ENCODE data around the gene ETFBKMT.

Gene ETFBKMT

DNA sequence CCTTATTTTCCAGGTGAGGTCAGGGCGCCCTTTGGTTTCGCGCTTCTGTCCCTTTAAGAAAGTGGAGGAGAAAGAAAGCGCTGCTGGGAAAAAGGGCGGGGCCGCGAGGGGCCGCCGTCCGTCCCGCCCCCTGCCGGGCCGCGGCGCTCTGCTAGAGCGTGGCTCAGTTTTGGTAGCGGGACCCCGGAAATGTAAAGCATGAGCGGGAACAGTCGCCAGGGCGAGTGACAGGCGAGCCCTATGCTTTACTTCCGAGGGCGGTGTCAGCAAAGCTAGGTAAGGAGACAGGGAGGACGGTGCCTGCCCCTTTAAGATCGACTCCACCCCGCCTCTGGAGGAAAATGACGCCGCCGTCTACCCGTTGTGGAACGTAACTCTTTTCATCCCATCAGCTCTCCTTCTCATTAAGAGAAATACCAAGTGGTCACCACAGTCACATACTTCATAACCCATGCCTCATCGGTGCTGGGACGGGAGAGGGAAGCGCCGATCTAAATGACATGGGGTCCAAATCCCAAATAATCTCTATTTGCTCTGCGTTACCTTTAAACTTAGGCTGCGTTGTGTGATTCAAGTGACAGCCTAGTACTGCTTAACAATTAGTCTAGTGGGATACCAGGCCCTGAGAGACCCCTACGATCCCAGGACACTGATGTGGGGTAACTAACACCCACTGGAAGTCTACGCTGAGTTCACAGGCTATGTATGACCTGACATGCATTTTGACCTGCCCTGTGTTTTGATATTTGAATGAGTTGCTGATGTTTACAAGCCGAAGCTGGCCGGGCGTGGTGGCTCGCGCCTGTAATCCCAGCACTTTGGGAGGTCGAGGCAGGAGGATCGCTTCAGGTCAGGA, at the start of gene ETFBKMT:
Gene ETFBKMT (plus strand): TSS at position 602 of the 856 bp plus-strand sequence. CDS start 2,266 bp downstream, outside the sequence.
- in situ Hi-C loops (cut with MboI; ENCODE audit: low sequenced_read_pairs) = loop anchor here (10.0 to 25.0 kb wide), 2 partner anchors 645 to 1003 kb away; no protein-coding TSS in a partner anchor

DNA sequence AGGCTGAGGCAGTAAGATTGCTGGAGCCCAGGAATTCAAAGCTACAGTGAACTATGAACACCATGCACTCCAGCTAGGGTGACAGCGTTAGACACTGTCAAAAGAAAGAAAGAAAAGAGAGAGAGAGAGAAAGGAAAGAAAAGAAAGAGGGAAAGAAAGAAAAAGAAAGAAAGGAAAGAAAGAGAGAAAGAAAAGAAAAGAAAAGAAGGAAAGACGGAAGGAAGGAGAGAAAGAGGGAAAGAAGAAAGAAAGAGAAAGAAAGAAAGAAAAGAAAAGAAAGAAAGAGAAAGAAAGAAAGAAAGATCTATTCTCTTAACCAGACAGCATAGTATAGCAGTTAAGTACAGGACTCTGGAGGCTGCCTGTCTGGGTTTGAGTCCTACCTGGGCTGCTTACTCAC, 46.7 kb upstream of the ETFBKMT start:
- in situ Hi-C loops (cut with MboI; ENCODE audit: low sequenced_read_pairs) = no loop called here

DNA sequence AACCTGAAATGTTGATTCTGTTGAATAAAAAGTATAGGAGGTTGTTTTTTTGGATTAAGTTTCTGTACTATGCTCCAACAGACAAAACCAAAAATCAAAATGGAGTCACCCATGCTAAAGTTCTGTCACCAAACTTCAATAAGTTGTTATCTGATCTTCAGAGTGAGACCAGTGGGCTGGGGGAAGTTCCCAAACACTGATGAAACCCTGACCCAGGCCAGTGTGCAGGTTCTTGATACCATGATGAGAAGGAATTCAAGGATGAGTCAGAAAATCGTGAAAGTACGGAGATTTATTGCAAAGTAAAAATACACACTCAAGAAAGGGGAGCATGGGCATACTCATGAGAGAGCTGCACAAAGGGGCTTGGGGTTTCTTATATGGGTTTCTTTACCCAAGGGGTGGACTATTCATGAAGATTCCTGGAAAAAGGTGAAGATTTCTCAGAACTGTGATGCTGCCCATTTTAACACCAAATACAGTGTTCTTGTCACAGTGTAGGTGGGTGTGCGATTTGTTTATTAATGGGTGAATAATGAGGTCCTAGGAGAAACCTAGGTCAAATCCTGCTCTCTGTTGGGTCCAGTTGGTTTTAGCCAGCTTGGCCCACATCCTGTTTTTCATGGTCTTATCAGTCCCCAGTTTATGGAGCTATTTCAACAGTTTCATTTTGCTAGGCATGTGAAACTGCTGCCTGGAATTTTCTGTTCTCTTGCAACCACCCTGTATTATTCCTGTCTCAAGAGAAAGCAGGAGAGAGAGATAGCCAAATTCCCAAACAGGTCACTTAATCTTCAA, 41.1 kb upstream of the ETFBKMT start:
- in situ Hi-C loops (cut with MboI; ENCODE audit: low sequenced_read_pairs) = no loop called here

GRCh38 chr12:31620311-31620710, 39.2 kb upstream of the ETFBKMT start:
- in situ Hi-C loops (cut with MboI; ENCODE audit: low sequenced_read_pairs) = no loop called here

DNA sequence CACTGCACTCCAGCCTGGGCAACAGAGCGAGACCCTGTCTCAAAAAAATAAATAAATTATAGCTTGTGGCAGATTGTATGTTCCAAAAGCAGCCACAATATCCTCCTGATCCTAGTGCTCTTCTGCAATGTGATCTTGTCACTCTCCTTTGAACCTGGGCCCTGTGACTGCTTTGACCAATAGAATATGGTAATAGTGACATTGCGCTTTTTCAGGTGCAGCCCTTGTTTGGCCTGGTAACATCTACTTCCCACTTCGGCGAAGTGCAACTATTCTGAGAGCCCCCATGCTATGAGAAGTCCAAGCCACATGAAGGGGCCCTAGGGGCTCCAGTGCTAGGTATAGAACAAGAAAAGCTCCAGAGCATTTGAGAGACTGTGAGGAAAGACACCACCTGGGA, 37.5 kb upstream of the ETFBKMT start:
- in situ Hi-C loops (cut with MboI; ENCODE audit: low sequenced_read_pairs) = no loop called here

DNA sequence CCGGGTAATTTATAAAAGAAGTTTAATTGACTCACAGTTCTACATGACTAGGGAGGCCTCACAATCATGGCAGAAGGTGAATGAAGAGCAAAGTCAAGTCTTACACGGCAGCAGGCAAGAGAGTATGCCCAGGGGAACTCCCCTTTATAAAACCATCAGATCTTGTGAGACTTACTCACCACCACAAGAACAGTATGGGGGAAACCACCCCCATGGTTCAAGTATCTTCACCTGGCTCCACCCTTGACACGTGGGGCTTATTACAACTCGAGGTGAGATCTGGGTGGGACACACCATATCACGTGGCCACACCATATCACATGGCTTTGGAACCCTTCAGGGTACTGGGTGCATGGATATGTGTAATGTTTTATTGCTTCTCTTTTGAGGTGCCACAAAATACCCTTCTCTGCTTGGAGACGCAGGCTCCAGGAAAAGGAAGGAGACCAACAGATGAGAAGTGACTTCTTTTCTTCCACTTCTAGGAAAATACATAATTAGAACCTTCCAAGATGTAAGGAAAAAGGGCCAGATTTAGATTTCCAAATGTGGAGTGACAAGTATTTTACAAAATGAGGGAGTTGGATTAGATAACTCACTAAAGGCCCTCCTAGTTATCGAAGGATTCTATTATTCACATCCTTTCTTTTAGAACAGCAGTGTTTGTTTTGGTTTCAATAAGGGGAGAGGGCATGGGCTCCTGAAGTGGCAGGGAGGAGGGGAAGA, 33.1 kb upstream of the ETFBKMT start:
- in situ Hi-C loops (cut with MboI; ENCODE audit: low sequenced_read_pairs) = loop anchor here (25.0 kb wide), 1 partner anchor 339 kb away; no protein-coding TSS in a partner anchor

DNA sequence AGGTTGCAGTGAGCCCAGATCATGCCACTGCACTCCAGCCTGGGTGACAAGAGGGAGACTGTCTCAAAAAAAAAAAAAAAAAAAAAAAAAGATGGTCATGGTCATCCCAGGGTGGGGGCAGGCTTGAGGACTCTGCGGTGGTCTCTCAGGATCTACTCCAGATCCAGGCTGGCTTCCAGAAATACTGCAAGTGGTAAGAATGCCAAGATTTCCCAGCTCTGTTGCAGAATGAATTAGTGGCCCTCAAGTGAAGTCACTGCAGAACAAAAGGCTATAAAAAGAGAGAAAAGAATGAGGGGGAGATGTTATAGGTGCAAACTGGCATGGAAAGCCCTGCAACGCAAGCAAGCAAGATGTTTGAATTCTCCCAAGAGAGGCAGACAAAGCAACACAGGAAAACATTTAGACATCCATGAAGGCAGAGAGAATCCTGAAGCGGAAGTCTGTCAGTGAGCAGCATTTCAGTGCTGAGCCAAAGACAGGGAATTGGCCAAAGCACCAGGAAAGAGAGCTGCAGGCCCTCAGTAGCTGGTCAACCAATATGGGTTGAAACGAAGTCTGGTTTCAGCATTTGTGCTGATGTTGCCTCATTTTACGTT, 31.9 kb upstream of the ETFBKMT start:
- in situ Hi-C loops (cut with MboI; ENCODE audit: low sequenced_read_pairs) = loop anchor here (25.0 kb wide), 1 partner anchor 340 kb away; no protein-coding TSS in a partner anchor

DNA sequence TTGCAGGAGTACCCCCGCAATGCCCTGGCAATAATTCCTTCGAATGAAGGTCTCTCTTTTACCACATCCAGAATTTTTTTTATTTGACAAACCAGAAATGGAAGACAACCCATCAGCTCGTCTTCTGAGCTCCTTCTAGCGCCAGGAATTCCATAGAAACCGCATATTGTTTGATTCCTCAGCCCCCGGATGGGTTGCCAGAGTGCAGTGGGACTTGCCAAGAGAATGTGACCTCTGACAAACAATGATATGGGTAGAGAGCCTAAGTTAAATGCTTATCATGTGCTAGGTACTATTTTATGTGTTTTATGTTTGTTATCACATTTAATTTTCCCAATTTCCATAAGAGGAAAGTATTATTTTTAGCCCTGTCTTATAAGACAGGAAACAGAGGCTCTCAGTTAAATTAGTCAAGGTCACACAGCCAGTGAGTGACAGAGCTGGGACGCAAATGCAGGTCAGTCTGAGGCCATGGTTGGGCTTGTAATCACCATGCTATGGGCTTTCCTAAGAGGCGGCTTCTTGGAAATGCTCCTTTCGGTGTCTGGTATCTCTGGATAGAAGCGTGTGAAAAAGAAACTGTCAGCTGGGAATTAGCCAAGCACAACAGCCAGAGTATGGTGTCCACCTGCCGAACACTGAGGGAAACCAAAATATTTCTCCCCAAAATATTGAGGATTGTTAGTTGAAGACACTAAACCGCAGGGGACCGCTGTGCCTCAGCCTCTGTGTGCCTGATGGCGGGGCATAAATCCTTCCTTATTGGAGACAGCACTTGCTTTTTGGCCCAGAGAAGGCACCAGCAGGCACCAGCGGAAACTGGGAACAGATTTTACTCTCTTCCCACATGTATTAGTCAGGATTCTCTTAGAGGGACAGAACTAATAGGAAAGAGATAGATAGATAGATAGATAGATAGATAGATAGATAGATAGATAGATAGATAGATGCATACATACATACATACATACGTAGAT, 29.4 kb upstream of the ETFBKMT start:
- in situ Hi-C loops (cut with MboI; ENCODE audit: low sequenced_read_pairs) = loop anchor here (10.0 to 25.0 kb wide), 2 partner anchors 225 to 343 kb away; no protein-coding TSS in a partner anchor

DNA sequence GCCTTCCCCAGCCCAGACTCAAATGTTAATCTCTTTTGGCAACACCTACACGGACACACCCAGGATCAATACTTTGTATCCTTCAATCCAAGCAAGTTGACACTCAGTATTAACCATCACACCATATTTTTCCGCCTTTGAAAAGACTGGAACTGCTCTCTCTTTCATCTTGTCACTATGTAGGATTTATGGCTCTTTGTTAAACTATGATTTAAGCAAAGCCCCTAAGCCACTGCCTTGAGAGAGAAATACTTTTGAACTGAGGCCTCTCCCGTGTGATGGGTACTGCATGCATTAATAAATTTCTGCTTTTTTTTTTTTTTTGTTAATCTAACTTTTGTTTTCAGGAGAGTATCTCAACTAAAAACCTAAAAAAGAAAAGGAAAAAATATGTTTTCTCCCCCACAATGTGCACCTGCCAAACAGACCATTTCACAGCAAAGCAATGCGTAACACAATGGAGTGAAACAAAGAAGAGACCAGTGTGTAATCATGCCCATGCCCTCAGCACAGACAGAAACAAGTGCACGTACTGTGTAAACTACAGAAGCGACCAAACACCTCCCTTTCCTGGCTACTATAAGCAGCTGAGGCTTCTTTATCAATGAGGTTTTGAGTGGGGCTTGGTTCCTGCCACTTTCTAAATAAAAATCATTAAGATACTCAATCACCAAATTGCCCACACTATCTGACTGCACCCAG, 28.3 kb upstream of the ETFBKMT start:
- in situ Hi-C loops (cut with MboI; ENCODE audit: low sequenced_read_pairs) = loop anchor here (10.0 to 25.0 kb wide), 2 partner anchors 226 to 344 kb away; no protein-coding TSS in a partner anchor

DNA sequence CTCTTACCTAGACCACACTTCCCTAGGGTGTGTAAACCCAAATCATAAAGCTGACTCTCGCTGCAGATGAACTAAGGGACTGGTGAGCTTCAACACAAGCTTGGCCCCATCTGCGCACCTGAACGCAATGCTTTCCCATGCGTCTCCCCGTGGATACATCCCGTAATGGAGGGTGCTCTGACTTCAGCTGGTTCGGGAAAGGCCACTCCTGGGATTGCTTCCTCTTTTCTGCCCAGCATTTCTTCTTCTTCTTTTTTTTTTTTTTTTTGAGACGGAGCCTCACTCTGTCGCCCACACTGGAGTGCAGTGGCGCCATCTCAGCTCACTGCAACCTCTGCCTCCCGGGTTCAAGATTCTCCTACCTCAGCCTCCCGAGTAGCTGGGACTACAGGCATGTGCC, 27.7 kb upstream of the ETFBKMT start:
- in situ Hi-C loops (cut with MboI; ENCODE audit: low sequenced_read_pairs) = loop anchor here (10.0 to 25.0 kb wide), 2 partner anchors 227 to 345 kb away; no protein-coding TSS in a partner anchor

- in situ Hi-C loops (cut with MboI; ENCODE audit: low sequenced_read_pairs) = loop anchor here (10.0 to 25.0 kb wide), 2 partner anchors 229 to 346 kb away; no protein-coding TSS in a partner anchor
Measured at GRCh38 chr12:31633464-31633863, 26.0 kb upstream of the ETFBKMT start.

DNA sequence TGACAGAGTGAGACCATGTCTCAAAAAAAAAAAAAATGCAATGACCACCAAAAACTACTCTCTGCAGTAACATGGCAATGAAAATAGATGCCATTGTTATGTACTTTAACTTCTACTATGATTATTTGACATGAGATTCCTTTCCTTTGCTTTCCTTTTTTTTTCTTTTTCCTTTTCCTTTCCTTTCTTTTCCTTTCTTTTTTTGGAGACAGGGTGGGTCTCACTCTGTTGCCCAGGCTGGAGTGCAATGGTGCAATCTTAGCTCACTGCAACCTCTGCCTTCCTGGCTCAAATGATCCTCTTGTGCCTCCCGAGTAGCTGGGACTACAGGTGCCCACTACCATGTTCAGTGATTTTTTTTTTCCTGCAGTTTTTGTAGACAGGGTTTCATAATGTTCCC, 24.9 kb upstream of the ETFBKMT start:
- in situ Hi-C loops (cut with MboI; ENCODE audit: low sequenced_read_pairs) = loop anchor here (10.0 to 25.0 kb wide), 2 partner anchors 230 to 347 kb away; no protein-coding TSS in a partner anchor

GRCh38 chr12:31641509-31642090, 17.9 kb upstream of the ETFBKMT start:
- in situ Hi-C loops (cut with MboI; ENCODE audit: low sequenced_read_pairs) = loop anchor here (25.0 kb wide), 1 partner anchor 354 kb away; no protein-coding TSS in a partner anchor

DNA sequence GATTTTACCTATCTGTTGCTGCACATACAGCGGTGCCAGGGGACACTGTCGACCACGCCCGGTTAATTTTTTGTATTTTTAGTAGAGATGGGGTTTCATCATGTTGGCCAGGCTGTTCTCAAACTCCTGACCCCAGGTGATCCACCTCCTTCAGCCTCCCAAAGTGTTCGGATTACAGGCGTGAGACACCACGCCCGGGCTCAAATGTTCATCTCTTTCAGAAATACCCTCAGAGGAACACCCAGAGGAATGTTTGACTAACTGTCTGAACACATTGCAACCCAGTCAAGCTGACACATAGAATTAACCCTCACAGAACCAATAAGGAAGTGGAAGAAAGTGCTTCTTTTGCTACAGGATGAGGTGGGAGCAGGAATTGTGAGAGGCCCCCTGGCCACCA, 15.0 kb upstream of the ETFBKMT start:
- in situ Hi-C loops (cut with MboI; ENCODE audit: low sequenced_read_pairs) = loop anchor here (25.0 kb wide), 1 partner anchor 357 kb away; no protein-coding TSS in a partner anchor

DNA sequence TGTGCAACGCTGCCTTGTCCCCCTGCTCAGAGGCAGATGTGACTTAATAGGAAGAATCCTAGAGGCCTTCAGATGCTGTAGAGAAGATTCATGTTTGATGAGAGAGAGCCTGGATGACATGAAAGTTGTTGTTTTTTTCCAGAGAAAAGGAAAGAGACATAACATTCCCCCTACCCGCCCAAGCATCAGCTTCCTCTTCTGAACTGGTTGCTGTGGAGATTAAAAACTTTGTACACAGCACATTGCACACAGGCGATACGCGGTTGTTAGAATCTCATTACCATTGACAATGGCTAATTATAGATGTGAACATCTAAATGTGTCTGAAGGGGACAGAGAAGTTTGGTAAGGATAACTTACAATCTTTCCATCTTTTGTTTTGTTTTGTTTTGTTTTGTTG, 13.6 kb upstream of the ETFBKMT start:
- in situ Hi-C loops (cut with MboI; ENCODE audit: low sequenced_read_pairs) = loop anchor here (25.0 kb wide), 1 partner anchor 359 kb away; no protein-coding TSS in a partner anchor

DNA sequence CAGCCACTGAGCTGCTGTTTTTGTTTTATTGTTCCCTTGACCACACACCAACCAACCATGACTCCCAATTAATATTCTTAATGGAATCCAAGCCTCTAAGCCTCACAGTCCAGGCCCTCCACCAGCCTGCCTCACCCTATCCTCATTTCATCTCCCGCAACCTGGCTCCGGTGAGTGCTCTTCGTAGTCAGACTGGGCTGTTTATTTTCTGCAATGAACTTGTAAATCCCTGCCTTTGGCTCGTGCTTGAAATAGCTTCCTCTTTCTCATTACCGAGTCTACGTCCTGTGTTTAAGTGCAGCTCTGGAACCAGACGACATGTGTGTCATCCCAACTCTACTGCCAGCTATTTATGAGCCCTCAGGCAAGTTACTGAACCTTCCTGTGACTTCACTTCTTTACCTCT, 12.4 kb upstream of the ETFBKMT start:
- in situ Hi-C loops (cut with MboI; ENCODE audit: low sequenced_read_pairs) = loop anchor here (25.0 kb wide), 1 partner anchor 360 kb away; no protein-coding TSS in a partner anchor

DNA sequence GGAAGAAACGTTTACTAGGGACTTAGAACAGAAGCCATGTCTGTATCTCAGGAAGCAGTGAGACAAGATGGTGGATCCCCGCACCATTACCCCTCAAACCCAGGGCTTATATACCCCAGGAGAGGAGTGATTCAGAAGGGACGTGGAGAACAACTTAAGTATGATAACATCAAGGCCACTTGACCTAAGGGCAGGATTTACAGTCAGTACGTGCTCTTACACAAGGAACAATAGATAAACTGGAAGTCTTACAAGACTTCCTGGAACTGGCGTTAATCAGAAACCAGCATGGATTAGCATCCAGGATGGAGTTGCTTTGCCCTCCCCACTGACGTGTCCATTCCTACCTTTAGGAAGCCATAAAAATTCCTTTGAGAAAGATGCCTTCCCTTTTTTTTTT, 8.6 kb upstream of the ETFBKMT start:
- in situ Hi-C loops (cut with MboI; ENCODE audit: low sequenced_read_pairs) = loop anchor here (10.0 to 25.0 kb wide), 2 partner anchors 654 to 1011 kb away; no protein-coding TSS in a partner anchor
